Astrocyte (in vitro differentiated cells and primary cell): Measurements from ENCODE around the gene MYRIP. TPM values are rescaled to one million over a fixed set of nuclear protein-coding genes. Genes with fewer than 3 reads are reported as not detected.

ENCODE experiments used
- DNase-seq: peaks from one replicate; pipeline ENCODE4 v3.0.0-alpha.2; 2010; ENCODE audit warnings: low read depth
- FAIRE-seq: peaks from 2 replicates; lab custom pipeline; 2011; peaks lifted over from hg19 to GRCh38; lab: Jason Lieb, UNC
- H2AFZ ChIP-seq: 2 replicates; pipeline ENCODE4 v1.6.0; 2012; ENCODE audit warnings: low read depth, low read length, inconsistent platforms
- H3K27ac ChIP-seq: 2 replicates; pipeline ENCODE4 v1.5.1; 2011; ENCODE audit warnings: low read depth, low read length, inconsistent platforms
- H3K27me3 ChIP-seq: 2 replicates; pipeline ENCODE4 v1.6.0; 2011; ENCODE audit warnings: low read length, inconsistent platforms; ENCODE audit not compliant: insufficient read depth
- H3K36me3 ChIP-seq: 2 replicates; pipeline ENCODE4 v1.5.1; 2011; ENCODE audit warnings: low read length, inconsistent platforms; ENCODE audit not compliant: insufficient read depth
- H3K4me1 ChIP-seq: 2 replicates; pipeline ENCODE4 v1.5.1; 2011; ENCODE audit warnings: low read length, inconsistent platforms; ENCODE audit not compliant: insufficient read depth
- H3K4me2 ChIP-seq: 2 replicates; pipeline ENCODE4 v1.6.0; 2012; ENCODE audit warnings: low read length, inconsistent platforms
- H3K4me3 ChIP-seq: 2 replicates; pipeline ENCODE4 v1.5.1; 2011; ENCODE audit warnings: low read depth, mild to moderate bottlenecking, low read length, inconsistent platforms; ENCODE audit not compliant: insufficient read depth
- H3K79me2 ChIP-seq: 2 replicates; pipeline ENCODE4 v1.6.0; 2012; ENCODE audit warnings: mild to moderate bottlenecking, low read length, inconsistent platforms; ENCODE audit not compliant: insufficient read depth
- H3K9ac ChIP-seq: 2 replicates; pipeline ENCODE4 v1.6.0; 2012; ENCODE audit warnings: mild to moderate bottlenecking, low read length, inconsistent platforms
- H3K9me3 ChIP-seq: 2 replicates; pipeline ENCODE4 v1.5.1; 2012; ENCODE audit warnings: low read depth, mild to moderate bottlenecking, low read length, inconsistent platforms; ENCODE audit not compliant: insufficient read depth
- H4K20me1 ChIP-seq: 2 replicates; pipeline ENCODE4 v1.6.0; 2012; ENCODE audit warnings: low read length, inconsistent platforms; ENCODE audit not compliant: insufficient read depth
- H3K27ac Mint-ChIP-seq: one replicate; pipeline ENCODE4 v1.8.0; 2021; ENCODE audit warnings: mild to moderate bottlenecking, mixed read lengths; ENCODE audit not compliant: unreplicated experiment
- H3K27me3 Mint-ChIP-seq: one replicate; pipeline ENCODE4 v1.8.0; 2021; ENCODE audit warnings: low read depth, mixed read lengths; ENCODE audit not compliant: unreplicated experiment
- H3K36me3 Mint-ChIP-seq: one replicate; pipeline ENCODE4 v1.8.0; 2021; ENCODE audit warnings: low read depth, mixed read lengths; ENCODE audit not compliant: unreplicated experiment
- H3K4me1 Mint-ChIP-seq: one replicate; pipeline ENCODE4 v1.8.0; 2021; ENCODE audit warnings: low read depth, mixed read lengths; ENCODE audit not compliant: unreplicated experiment
- H3K4me3 Mint-ChIP-seq: one replicate; pipeline ENCODE4 v1.8.0; 2021; ENCODE audit warnings: mild to moderate bottlenecking, moderate library complexity, mixed read lengths; ENCODE audit not compliant: unreplicated experiment
- H3K9me3 Mint-ChIP-seq: one replicate; pipeline ENCODE4 v1.8.0; 2021; ENCODE audit warnings: mild to moderate bottlenecking, mixed read lengths; ENCODE audit not compliant: unreplicated experiment
- CTCF ChIP-seq: IDR thresholded peaks from 2 replicates; pipeline ENCODE4 v1.5.1; 2011; ENCODE audit warnings: low read depth, mild to moderate bottlenecking, inconsistent platforms, low read length, moderate library complexity; ENCODE audit not compliant: insufficient read depth
- EZH2 ChIP-seq: IDR thresholded peaks from 2 replicates; pipeline ENCODE4 v1.6.1; 2012; ENCODE audit warnings: mild to moderate bottlenecking, low read length, inconsistent platforms; ENCODE audit not compliant: insufficient read depth
- total RNA-seq: library from RNA; stranded (reverse); gene quantifications from 2 replicates; pipeline ENCODE4 v1.2.1, GENCODE V29; 2021

MYRIP gene
- total RNA-seq, 1 donor from 2014 or later: 0.07 TPM

DNA sequence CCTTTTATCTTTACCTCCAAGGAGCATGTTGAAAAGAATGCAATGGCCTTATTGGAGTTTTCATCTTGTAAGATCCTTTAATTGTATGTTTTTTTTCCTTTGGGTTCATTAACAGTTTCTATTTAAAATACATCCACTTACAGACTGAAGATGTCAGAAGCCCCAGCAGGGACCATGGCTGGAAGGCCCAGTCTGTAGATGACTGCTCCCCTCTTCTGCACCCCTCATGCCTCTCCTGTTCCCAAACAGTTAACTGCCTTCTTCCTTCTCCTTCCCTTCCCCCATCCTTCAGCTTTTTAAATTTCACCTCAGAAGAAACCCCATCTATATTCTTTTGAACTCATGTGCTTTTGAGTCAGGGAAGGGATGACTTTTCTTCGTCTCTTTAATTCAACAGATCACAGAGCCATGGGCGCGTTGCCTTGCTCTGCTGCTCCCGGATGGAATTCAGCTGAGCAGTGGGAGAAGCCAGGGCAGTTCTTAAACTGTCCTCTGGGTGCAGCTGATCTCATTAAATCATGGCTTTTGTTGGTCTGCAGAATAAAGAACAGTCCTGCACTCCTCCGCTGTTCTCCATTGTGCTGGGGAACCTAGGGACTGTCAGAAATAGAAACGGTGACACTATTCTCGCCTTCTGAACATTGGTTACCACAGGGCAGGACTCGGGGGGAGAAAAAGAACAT, 428.6 kb downstream of the MYRIP start:
- DNase-seq: no peak
- Histone ChIP-seq H3K36me3 (no peaks in the 10 kb centered on the region), H3K79me2 (no peaks in the 10 kb centered on the region), H3K4me2 (no peak overlapping the region), H3K4me3 (no peak overlapping the region), H3K9ac (no peak overlapping the region), H2AFZ (no peak overlapping the region), H3K27me3 (no peaks in the 10 kb centered on the region), H4K20me1 (no peaks in the 10 kb centered on the region), H3K27ac (no peak overlapping the region), H3K9me3 (no peaks in the 10 kb centered on the region), H3K4me1 (no peaks in the 10 kb centered on the region)
- Mint-ChIP-seq H3K9me3 (no peaks in the 10 kb centered on the region), H3K4me3 (no peak overlapping the region), H3K36me3 (no peaks in the 10 kb centered on the region), H3K4me1 (no peaks in the 10 kb centered on the region), H3K27ac (no peak overlapping the region), H3K27me3 (no peaks in the 10 kb centered on the region)
- no peak for FAIRE-seq
- TF ChIP-seq CTCF (no peak), EZH2 (no peak)

DNA sequence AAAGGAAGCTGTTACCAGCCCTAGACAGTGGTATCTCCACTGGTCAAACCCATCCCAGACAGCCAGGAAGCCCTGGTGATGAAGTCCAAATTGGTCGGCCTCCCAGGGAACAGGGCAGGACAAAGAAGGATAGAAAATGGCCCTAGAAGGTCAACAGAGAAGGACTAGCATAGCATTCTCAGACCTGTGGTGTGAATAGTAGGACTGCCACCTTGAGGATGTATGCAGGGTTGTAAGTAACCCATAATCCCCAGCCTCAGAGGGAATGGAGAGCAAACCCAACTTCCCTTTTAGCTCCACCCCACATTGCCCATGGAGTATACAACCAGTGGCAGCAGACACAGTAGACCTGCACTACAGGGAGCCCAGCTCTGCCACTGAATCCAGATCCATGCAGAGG, 431.5 kb downstream of the MYRIP start:
- H3K9ac ChIP-seq: no peak overlapping the region
- Mint-ChIP-seq H3K4me1 (no peaks in the 10 kb centered on the region), H3K27ac (no peak overlapping the region), H3K36me3 (no peaks in the 10 kb centered on the region), H3K9me3 (no peaks in the 10 kb centered on the region), H3K27me3 (no peaks in the 10 kb centered on the region), H3K4me3 (no peak overlapping the region)
- H3K27ac ChIP-seq: no peak overlapping the region
- no peaks in the 10 kb centered on the region for H3K9me3 ChIP-seq
- H3K36me3 ChIP-seq: no peaks in the 10 kb centered on the region
- TF ChIP-seq EZH2 (no peak), CTCF (no peak)
- H3K4me3 ChIP-seq: no peak overlapping the region
- H2AFZ ChIP-seq: no peak overlapping the region
- no peaks in the 10 kb centered on the region for H3K4me1 ChIP-seq
- no peaks in the 10 kb centered on the region for H4K20me1 ChIP-seq
- no peaks in the 10 kb centered on the region for H3K27me3 ChIP-seq
- no peak overlapping the region for H3K4me2 ChIP-seq
- no peaks in the 10 kb centered on the region for H3K79me2 ChIP-seq
- FAIRE-seq: no peak
- no peak for DNase-seq

GRCh38 chr3:40242216-40242615, 432.8 kb downstream of the MYRIP start:
- H3K27ac Mint-ChIP-seq: no peak overlapping the region
- Histone ChIP-seq H3K27me3 (no peaks in the 10 kb centered on the region), H4K20me1 (no peaks in the 10 kb centered on the region), H3K79me2 (no peaks in the 10 kb centered on the region), H3K27ac (no peak overlapping the region), H3K9ac (no peak overlapping the region), H3K9me3 (no peaks in the 10 kb centered on the region), H3K4me1 (no peaks in the 10 kb centered on the region), H3K36me3 (no peaks in the 10 kb centered on the region), H2AFZ (no peak overlapping the region), H3K4me3 (no peak overlapping the region), H3K4me2 (no peak overlapping the region)
- no peak for TF ChIP-seq CTCF
- DNase-seq (no peak), FAIRE-seq (no peak)
- H3K27me3 Mint-ChIP-seq: no peaks in the 10 kb centered on the region
- no peaks in the 10 kb centered on the region for H3K9me3 Mint-ChIP-seq
- H3K4me3 Mint-ChIP-seq: no peak overlapping the region
- H3K36me3 Mint-ChIP-seq: no peaks in the 10 kb centered on the region
- H3K4me1 Mint-ChIP-seq: no peaks in the 10 kb centered on the region
